Uterus (tissue), 2 donors: ENCODE measurements around the gene PCNX2.

Experiments
- CTCF ChIP-seq, 4 experiments: fragments of 200-600 bp in 2 of 4; fragments of 450-650 bp in 2 of 4; sonication (generic) in 2 of 4; IDR thresholded peaks; one replicate each; pipeline ENCODE4 v1.5.1; 2016 to 2019; ENCODE audit warnings: antibody characterized with exemption in 4 of 4, mild to moderate bottlenecking in 2 of 4, moderate library complexity in 1 of 4
- POLR2A ChIP-seq, 2 donors: fragments of 450-650 bp; IDR thresholded peaks; one replicate each; pipeline ENCODE4 v1.6.1; 2016; ENCODE audit warnings: antibody characterized with exemption in 2 of 2, mild to moderate bottlenecking in 1 of 2, moderate library complexity in 1 of 2

- TF ChIP-seq CTCF (IDR thresholded peaks at IDR 0.05) = no peak
- TF ChIP-seq POLR2A (IDR thresholded peaks at IDR 0.05) = no peak
These were observed 42.0 kb upstream of the PCNX2 start for GRCh38 chr1:233337505-233337904.
